Measurements from ENCODE around the gene EIPR1.

Gene EIPR1

DNA sequence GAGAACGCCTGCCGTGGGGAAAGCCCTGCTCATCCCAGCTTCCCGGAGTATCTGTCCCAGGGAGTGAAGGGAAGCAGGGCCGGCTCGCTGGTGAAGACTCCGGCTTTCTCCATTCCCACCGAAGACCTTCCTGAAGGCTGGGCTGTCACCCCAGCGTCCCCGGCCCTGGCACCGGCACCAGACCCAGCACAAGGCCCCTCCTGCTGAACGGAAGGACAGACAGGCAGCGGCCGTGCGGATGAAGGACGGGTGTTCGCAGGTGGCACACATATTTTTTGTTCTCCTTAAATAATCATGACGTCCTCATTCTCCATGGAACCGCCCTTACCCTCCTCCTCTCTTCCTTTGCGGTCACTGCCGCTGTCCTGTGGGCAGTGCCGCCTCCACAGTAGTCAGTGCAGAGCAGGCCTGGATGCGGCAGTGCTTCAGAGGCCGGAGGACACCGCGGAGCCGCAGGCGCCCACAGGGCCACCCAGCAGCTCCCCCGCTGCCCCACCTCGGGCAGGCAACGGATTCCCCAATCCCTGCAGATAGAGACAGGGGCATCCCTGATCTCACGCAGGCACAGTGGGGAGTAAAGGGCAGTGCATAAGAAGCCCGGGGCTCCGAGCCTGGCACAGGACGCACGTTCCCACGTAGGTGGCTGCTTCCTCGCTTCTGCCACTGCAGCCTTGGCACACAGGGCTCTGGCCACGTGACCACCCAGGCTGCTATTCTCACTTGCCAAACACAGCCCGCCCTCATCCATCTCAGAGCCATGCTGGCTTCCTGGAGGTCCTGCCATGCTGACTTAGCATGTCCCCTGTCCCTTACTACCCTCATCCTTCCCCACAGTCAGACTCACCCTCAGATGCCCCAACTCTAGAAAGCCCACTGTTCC lies 229.7 kb downstream of the EIPR1 start:
- no peak for DNase-seq (ENCODE audit: low spot score)

DNA sequence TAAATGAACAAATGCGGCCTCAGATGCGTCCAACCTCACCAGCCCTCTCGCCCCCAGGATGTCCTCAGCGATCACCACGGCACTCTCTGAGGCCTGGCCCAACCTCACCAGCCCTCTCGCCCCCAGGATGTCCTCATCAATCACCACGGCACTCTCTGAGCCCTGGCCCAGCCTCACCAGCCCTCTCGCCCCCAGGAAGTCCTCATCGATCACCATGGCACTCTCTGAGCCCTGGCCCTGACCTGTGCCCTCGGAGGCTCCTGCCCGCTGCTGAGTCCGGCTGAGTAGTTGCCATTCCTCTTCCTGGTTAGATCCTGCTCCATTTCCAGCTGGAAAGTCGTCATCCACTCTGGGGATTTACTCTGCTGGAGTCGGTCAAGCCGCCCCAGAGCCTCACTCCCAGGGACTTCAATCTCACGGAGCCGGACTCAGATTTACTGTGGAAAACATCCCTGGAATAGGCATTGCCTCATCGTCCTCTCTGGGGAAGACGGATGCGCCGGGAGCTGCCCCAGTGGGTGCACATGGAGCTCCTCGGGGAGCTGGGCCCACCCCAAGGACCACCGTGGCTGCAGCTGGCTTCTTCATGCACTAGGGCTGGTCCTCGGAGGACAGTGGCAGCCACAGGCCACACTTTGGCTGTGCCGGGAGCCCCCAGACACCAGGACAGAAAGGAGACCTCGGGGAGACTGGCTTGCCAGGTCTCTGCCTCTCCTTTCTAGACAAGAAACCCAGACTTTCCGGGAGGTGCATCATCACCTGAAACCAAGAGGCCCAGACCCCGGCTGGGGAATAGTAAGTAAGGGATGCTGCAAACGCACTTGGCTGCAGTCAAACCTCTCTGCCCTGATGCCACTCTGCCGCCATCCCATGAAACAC lies 230.6 kb downstream of the EIPR1 start:
- DNase-seq (ENCODE audit: low spot score) = no peak

DNA sequence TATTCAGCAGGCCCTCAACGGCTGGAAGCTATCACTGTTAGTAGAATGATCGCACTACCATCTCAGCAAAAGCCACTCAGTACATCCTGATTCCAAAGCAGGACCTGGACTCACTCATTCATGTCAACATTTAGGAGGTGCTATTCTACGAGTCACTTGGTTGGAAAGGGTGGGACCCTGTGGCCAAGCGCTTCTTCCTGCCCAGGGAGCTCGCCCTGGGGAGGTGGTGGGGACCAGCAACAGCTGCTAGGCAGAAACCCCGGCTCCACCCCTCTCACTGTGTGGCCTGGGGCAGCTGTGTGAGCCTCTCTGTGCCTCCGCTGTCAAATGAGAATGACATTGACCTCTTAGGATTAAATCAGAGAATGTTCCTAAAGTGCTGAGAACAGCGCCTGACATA lies 231.4 kb downstream of the EIPR1 start:
- no peak for DNase-seq (ENCODE audit: low spot score)

DNA sequence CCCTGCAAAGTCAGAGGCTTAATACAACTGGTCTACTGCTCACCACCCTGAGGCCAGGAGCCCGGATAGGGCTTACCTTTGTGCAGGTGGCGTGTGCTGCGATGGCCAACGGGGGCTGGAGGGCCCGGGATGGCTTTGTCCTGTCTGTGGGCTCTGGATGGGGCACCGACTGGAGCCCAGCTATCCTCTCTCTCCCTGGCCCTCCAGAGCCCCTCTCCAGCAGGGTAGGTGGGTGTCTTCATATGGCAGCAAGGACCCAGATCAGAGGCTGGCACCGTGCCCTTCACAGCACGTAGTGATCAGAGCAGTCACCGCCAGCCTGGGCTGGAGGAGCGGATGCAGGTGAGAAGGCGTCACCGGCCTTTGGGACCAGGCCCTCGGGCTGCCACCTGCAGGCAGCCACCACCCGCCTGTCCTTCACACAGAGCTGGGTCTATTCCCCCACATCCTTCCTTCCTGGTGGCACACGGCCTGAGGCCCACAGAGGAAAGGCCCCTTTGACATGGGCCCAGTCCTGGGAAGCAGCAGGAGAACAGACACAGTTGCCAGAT lies 232.1 kb downstream of the EIPR1 start:
- DNase-seq (ENCODE audit: low spot score) = no peak

DNA sequence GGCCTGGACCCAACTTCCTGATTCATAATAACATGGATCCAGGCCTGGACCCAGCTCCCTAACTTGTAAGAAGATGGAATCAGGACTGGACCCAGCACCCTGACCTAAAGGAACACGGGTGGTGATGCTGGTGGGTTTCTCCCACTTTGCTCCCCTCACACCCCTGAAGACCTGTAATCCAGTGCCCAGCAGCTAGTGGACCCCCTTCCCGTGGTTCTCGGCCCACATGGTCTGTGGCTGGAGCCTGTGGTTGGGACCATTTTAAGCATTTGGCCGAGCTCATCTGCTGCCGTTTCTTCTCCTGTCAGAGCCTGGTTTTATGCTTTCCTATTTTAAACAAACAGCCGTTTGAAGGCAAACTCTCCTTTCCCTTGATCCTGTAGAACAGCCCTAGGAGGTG lies 232.8 kb downstream of the EIPR1 start:
- no peak for DNase-seq (ENCODE audit: low spot score)

DNA sequence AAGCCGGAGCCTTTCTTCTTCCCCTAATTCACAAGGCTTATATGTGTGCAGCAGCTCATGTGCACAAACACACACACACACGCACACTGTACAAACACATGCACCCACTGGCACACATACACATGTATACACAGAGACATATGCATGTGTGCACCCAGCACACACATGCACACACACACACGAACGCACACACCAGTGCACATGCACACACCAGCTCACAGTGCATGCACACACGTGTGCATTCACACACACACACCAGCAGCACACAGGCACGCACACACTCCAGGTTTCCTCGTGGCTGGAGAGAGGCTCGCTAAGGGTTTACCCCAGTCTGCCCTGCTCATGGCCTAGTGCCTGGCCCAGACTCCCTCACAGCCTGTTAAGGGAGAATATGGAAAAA lies 234.0 kb downstream of the EIPR1 start:
- no peak for DNase-seq (ENCODE audit: low spot score)

DNA sequence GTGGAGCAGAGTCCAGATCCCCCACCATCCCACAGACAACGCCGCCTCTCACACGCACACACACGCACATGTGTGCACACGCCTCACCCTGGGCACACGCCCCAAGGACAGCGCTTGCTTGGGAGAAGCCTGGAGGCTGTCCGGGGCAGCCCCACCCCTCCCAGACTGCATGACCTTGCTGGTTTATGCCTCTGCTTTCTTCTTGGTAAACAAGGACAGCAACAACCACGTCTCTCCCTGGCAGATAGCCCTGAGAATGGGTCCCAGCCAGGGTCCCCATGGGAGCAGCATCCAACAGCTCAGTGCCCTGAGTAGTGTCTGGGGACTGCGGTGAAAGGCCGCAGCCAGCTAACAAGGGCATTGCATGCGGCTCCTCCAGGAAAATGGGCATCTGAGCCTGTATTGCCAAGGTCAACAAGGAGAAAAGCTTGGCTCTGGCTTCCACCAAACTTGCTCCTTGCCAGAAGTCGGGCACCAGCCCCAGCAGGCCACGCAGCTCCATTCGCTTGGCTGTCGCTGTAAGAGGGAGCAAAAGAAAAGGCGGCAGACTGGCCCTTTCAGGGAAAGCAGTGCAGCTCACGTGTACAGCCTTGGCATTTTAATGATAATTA lies 234.6 kb downstream of the EIPR1 start:
- no peak for DNase-seq (ENCODE audit: low spot score)

DNA sequence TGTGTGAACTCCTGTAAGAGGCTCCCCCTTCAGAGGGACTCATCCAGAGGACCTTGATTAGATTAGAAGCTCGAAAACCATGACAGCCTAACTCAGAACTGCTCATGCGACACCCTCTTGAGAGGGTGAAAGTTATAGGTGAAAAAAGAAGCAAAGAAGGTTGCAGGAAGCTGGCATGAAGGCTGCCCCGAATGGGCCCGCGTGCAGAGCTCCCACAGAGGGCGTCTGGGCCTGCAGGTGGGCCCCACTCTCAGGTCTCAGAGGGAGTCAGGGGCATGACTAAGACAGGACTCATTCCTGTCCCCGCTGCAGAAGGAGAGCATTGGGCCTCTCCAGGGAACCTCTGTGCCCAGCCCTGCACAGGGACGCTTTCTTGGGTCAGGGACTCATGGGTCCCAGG lies 235.4 kb downstream of the EIPR1 start:
- no peak for DNase-seq (ENCODE audit: low spot score)

DNA sequence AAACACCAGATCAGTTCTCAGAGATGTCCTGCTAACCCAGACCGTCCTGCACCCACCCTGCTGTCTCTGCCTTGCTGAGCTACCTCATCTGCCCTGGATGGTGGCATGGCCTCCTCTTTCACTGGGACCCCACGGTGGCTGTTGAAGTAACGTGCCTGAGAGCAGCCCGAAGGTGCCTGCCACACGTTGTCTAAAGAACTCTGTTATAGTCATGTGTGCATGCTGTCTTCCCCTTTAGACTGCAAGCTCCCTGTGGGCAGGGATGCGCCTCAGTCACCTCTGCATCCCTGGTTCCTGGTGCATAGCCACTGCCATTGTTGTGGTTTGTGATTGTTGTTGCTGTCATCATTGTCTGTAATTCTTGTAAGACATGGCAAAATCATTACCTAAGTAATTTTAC lies 235.9 kb downstream of the EIPR1 start:
- DNase-seq (ENCODE audit: low spot score) = no peak

DNA sequence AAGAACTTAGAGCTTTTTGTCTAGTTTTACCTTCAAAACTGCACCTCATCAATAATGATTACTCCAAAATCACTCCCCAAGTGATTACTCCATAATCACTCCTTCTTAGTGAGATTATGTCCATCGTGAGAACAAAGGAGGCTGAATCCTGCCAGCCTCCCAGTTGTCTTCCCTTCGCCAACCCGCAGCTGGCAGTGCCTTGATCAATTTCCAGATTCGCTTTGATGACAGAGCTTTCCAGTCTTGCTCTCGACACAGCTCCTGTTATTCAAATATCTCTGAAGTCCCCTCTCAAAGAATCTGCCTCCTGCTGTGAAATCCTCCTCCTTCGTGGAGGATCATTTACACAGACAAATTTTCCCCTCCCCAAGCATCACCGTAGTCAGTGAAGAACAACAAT lies 237.7 kb downstream of the EIPR1 start:
- no peak for DNase-seq (ENCODE audit: low spot score)

Measured in CD4-positive, alpha-beta T cell treated with Interleukin-6 at 100 ng/mL for 8 hours (primary cell).